Osteocyte (in vitro differentiated cells): ENCODE results near the gene GABRB1. TPM values are rescaled to one million over a fixed set of nuclear protein-coding genes. Genes with fewer than 3 reads are reported as not detected.
"Not testable (repeated sequence)": the region's sequence is repeated elsewhere in the genome, so short reads cannot be mapped to it uniquely, and the experiment has no call there.

ENCODE experiments used
- DNase-seq: peaks from one replicate; pipeline ENCODE4 v3.0.0; 2021; ENCODE audit warnings: mixed read lengths; ENCODE audit not compliant: unreplicated experiment; ENCODE audit errors: extremely low spot score
- H3K27ac Mint-ChIP-seq: one replicate; pipeline ENCODE4 v1.8.0; 2021; ENCODE audit warnings: mild to moderate bottlenecking, mixed read lengths; ENCODE audit not compliant: unreplicated experiment
- H3K27me3 Mint-ChIP-seq: one replicate; pipeline ENCODE4 v1.8.0; 2021; ENCODE audit warnings: mixed read lengths; ENCODE audit not compliant: unreplicated experiment
- H3K36me3 Mint-ChIP-seq: one replicate; pipeline ENCODE4 v1.8.0; 2021; ENCODE audit warnings: mixed read lengths; ENCODE audit not compliant: unreplicated experiment
- H3K4me1 Mint-ChIP-seq: one replicate; pipeline ENCODE4 v1.8.0; 2021; ENCODE audit warnings: mixed read lengths; ENCODE audit not compliant: unreplicated experiment
- H3K4me3 Mint-ChIP-seq: one replicate; pipeline ENCODE4 v1.8.0; 2021; ENCODE audit warnings: mild to moderate bottlenecking, moderate library complexity, mixed read lengths; ENCODE audit not compliant: unreplicated experiment
- H3K9me3 Mint-ChIP-seq: one replicate; pipeline ENCODE4 v1.8.0; 2021; ENCODE audit warnings: mixed read lengths; ENCODE audit not compliant: unreplicated experiment
- CTCF ChIP-seq: fragments of 200-600 bp; sonication (generic); IDR thresholded peaks from 2 replicates; pipeline ENCODE4 v1.5.0; 2021; ENCODE audit warnings: antibody characterized with exemption, mild to moderate bottlenecking, moderate library complexity
- total RNA-seq: library from RNA; stranded (reverse); gene quantifications from 2 replicates; pipeline ENCODE4 v1.2.1, GENCODE V29; 2021

The GABRB1 gene
- total RNA-seq, 1 donor from 2014 or later = not detected

GRCh38 chr4:47274901-47275300 is 243.5 kb downstream of the GABRB1 start:
- Mint-ChIP-seq H3K36me3 (no peaks in the 10 kb centered on the region), H3K27me3 (peaks cover 64% of the 10 kb centered on the region), H3K4me1 (no peaks in the 10 kb centered on the region), H3K4me3 (no peak overlapping the region), H3K9me3 (no peaks in the 10 kb centered on the region), H3K27ac (no peak overlapping the region)
- DNase-seq = no peak
- TF ChIP-seq CTCF = no peak

- Mint-ChIP-seq H3K9me3 (no peaks in the 10 kb centered on the region), H3K4me1 (no peaks in the 10 kb centered on the region), H3K4me3 (no peak overlapping the region), H3K27ac (no peak overlapping the region), H3K36me3 (no peaks in the 10 kb centered on the region), H3K27me3 (peaks cover 63% of the 10 kb centered on the region)
- no peak for TF ChIP-seq CTCF
- no peak for DNase-seq
Observed at GRCh38 chr4:47275595-47275994, 244.2 kb downstream of the GABRB1 start.

- H3K4me3 Mint-ChIP-seq = no peak overlapping the region
- H3K27me3 Mint-ChIP-seq = peaks cover 54% of the 10 kb centered on the region
- TF ChIP-seq CTCF = no peak
- H3K27ac Mint-ChIP-seq = no peak overlapping the region
- DNase-seq = no peak
- no peaks in the 10 kb centered on the region for H3K4me1 Mint-ChIP-seq
- H3K36me3 Mint-ChIP-seq = no peaks in the 10 kb centered on the region
- H3K9me3 Mint-ChIP-seq = no peaks in the 10 kb centered on the region
Observed at GRCh38 chr4:47278631-47279030, 247.3 kb downstream of the GABRB1 start.

- Mint-ChIP-seq H3K4me3 (no peak overlapping the region), H3K27me3 (peaks cover 12% of the 10 kb centered on the region), H3K27ac (no peak overlapping the region), H3K4me1 (no peaks in the 10 kb centered on the region), H3K9me3 (no peaks in the 10 kb centered on the region), H3K36me3 (no peaks in the 10 kb centered on the region)
- no peak for TF ChIP-seq CTCF
- no peak for DNase-seq
Observed at GRCh38 chr4:47287735-47288134, 256.4 kb downstream of the GABRB1 start.

- H3K27me3 Mint-ChIP-seq = peaks cover 6% of the 10 kb centered on the region
- no peak for DNase-seq
- no peaks in the 10 kb centered on the region for H3K9me3 Mint-ChIP-seq
- no peak overlapping the region for H3K27ac Mint-ChIP-seq
- TF ChIP-seq CTCF = no peak
- no peak overlapping the region for H3K4me3 Mint-ChIP-seq
- H3K4me1 Mint-ChIP-seq = no peaks in the 10 kb centered on the region
- no peaks in the 10 kb centered on the region for H3K36me3 Mint-ChIP-seq
Observed at GRCh38 chr4:47289805-47290204, 258.4 kb downstream of the GABRB1 start.

- not testable (repeated sequence) for H3K36me3 Mint-ChIP-seq, H3K27ac Mint-ChIP-seq, H3K27me3 Mint-ChIP-seq, H3K4me3 Mint-ChIP-seq, H3K9me3 Mint-ChIP-seq, H3K4me1 Mint-ChIP-seq, DNase-seq
Observed at GRCh38 chr4:47290873-47291272, 259.5 kb downstream of the GABRB1 start.
